ENCODE results near the gene NECTIN1.
"Not testable (repeated sequence)": the region's sequence is repeated elsewhere in the genome, so short reads cannot be mapped to it uniquely, and the experiment has no call there.

NECTIN1 gene

GRCh38 chr11:119615882-119616196 is 113.2 kb downstream of the NECTIN1 start:
- no peak for DNase-seq (ENCODE audit: low read depth)

GRCh38 chr11:119615003-119615881 is 113.8 kb downstream of the NECTIN1 start:
- DNase-seq (ENCODE audit: low read depth) = no peak

- DNase-seq (ENCODE audit: low read depth) = no peak
These were observed 114.6 kb downstream of the NECTIN1 start for GRCh38 chr11:119614222-119615002.

GRCh38 chr11:119612814-119613213 is 116.2 kb downstream of the NECTIN1 start:
- no peak for DNase-seq (ENCODE audit: low read depth)

- no peak for DNase-seq (ENCODE audit: low read depth)
These were observed 118.1 kb downstream of the NECTIN1 start for GRCh38 chr11:119610836-119611426.

GRCh38 chr11:119608781-119609180 is 120.2 kb downstream of the NECTIN1 start:
- DNase-seq (ENCODE audit: low read depth) = no peak

GRCh38 chr11:119608201-119608600 is 120.8 kb downstream of the NECTIN1 start:
- no peak for DNase-seq (ENCODE audit: low read depth)

GRCh38 chr11:119607726-119608125 is 121.3 kb downstream of the NECTIN1 start:
- no peak for DNase-seq (ENCODE audit: low read depth)

- no peak for DNase-seq (ENCODE audit: low read depth)
These were observed 123.8 kb downstream of the NECTIN1 start for GRCh38 chr11:119605137-119605665.

- no peak for DNase-seq (ENCODE audit: low read depth)
These were observed 126.1 kb downstream of the NECTIN1 start for GRCh38 chr11:119602745-119603373.

GRCh38 chr11:119599864-119600541 is 129.0 kb downstream of the NECTIN1 start:
- no peak for DNase-seq (ENCODE audit: low read depth)

GRCh38 chr11:119595941-119596340 is 133.1 kb downstream of the NECTIN1 start:
- DNase-seq (ENCODE audit: low read depth) = not testable (repeated sequence)

- DNase-seq (ENCODE audit: low read depth) = no peak
These were observed 134.3 kb downstream of the NECTIN1 start for GRCh38 chr11:119594639-119595249.

GRCh38 chr11:119593346-119593745 is 135.7 kb downstream of the NECTIN1 start:
- DNase-seq (ENCODE audit: low read depth) = no peak

- DNase-seq (ENCODE audit: low read depth) = no peak
These were observed 136.4 kb downstream of the NECTIN1 start for GRCh38 chr11:119592642-119593041.

GRCh38 chr11:119591836-119592310 is 137.1 kb downstream of the NECTIN1 start:
- DNase-seq (ENCODE audit: low read depth) = no peak

- no peak for DNase-seq (ENCODE audit: low read depth)
These were observed 138.2 kb downstream of the NECTIN1 start for GRCh38 chr11:119590651-119591351.

- DNase-seq (ENCODE audit: low read depth) = no peak
These were observed 140.0 kb downstream of the NECTIN1 start for GRCh38 chr11:119589001-119589400.
